Mesodermal cell (in vitro differentiated cells): ENCODE data around the gene PRH2. TPM values are rescaled to one million over a fixed set of nuclear protein-coding genes. Genes with fewer than 3 reads are reported as not detected.

ENCODE experiments used
- H3K27ac ChIP-seq: 2 replicates; pipeline ENCODE4 v1.7.0; 2013; ENCODE audit warnings: mild to moderate bottlenecking, low read depth, low read length, moderate library complexity; ENCODE audit not compliant: severe bottlenecking
- H3K36me3 ChIP-seq: 2 replicates; pipeline ENCODE4 v1.7.1; 2013; ENCODE audit warnings: mild to moderate bottlenecking, low read length, moderate library complexity; ENCODE audit not compliant: control insufficient read depth, insufficient read depth
- H3K4me1 ChIP-seq: one replicate; pipeline ENCODE4 v1.7.1; 2013; ENCODE audit warnings: mild to moderate bottlenecking, low read length; ENCODE audit not compliant: insufficient read depth, control insufficient read depth, poor library complexity, severe bottlenecking
- H3K4me3 ChIP-seq: 2 replicates; pipeline ENCODE4 v1.7.0; 2013; ENCODE audit warnings: low read length, control low read depth, mild to moderate bottlenecking; ENCODE audit not compliant: insufficient read depth, poor library complexity, severe bottlenecking; ENCODE audit errors: extremely low read depth
- H3K9me3 ChIP-seq: 2 replicates; pipeline ENCODE4 v1.7.1; 2013; ENCODE audit warnings: mild to moderate bottlenecking, low read length, moderate library complexity; ENCODE audit not compliant: control insufficient read depth
- WGBS, 2 experiments: methylation state at CpG; one replicate each; pipeline ENCODE4 v1.1.5; 2013; ENCODE audit warnings: missing lambda C conversion rate in 2 of 2; ENCODE audit not compliant: insufficient coverage in 2 of 2; 5-methylcytosine and 5-hydroxymethylcytosine counted together
- polyA plus RNA-seq, 2 experiments: library from polyadenylated mRNA; stranded (reverse); fragments of 50-300 nt; gene quantifications; one replicate each; pipeline ENCODE4 v1.2.3, GENCODE V29; 2013

PRH2 gene
- not detected for polyA plus RNA-seq (2013, experiment 1 of 2)
- 0.81 TPM for polyA plus RNA-seq (2013, experiment 2 of 2)

DNA sequence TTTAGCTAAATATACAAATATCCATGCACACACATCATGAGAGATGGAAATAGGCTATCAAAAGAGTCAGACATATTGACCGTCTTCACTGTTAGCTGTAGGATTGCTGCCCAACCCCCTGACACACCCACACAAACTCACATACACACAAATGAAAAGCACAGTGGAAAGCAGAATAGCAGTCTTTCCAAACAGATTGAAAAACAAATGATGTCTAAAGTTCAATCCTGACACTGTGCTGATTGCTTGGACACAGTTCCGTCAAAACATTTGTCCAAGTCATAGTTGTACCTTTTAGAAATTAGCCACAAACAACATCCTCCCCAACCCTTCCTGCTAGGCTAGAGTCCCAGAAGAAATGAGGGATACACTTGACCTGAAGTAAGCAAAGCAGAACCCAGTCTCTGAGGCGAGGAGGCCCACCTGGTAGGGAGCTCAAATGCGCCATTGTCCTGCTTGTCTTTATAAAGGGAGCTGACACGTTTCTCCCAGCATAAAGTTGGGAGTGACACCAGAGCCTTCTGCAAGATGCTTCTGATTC, at the start of gene PRH2:
Gene PRH2, plus strand, starts transcription at position 491 of the 541 bp plus-strand sequence. Its CDS starts 38 bp downstream, at position 529.
- Histone ChIP-seq H3K4me1 (no peaks in the 10 kb centered on the region), H3K9me3 (no peaks in the 10 kb centered on the region), H3K27ac (no peak within 1 kb of the TSS), H3K4me3 (no peak within 1 kb of the TSS), H3K36me3 (peaks cover 3% of the 10 kb centered on the region)
- WGBS, 2 experiments, result 95 to 100% methylated on average over 2 to 5 of the region's 5 CpGs

DNA sequence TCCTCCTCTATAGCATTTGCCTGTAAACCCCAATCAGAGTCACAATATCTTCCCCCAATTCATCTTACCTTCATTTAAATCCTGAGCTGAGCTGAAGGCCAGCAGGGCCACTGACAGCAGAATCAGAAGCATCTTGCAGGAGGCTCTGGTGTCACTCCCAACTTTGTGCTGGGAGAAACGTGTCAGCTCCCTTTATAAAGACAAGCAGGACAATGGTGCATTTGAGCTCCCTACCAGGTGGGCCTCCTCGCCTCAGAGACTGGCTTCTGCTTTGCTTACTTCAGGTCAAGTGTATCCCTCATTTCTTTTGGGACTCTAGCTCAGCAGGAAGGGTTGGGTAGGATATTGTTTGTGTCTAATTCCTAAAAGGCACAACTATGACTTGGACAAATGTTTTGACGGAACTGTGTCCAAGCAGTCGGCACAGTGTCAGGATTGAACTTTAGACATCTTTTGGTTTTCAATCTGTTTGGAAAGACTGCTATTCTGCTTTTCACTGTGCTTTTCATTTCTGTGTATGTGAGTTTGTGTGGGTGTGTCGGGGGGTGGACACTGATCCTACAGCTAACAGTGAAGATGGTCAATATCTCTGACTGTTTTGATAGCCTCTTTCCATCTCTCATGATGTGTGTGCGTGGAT, 44.8 kb upstream of the PRH2 start, which contains the start of gene PRH1:
Gene PRH1, minus strand, starts transcription at position 170 of the 640 bp plus-strand sequence. Its CDS starts 38 bp downstream, at position 132.
- Histone ChIP-seq H3K4me1 (peaks cover 16% of the 10 kb centered on the region), H3K36me3 (no peaks in the 10 kb centered on the region), H3K9me3 (no peaks in the 10 kb centered on the region), H3K4me3 (no peak within 1 kb of the TSS), H3K27ac (no peak within 1 kb of the TSS)
- WGBS, 2 experiments, result 92 to 96% methylated on average over 2 to 4 of the region's 6 CpGs

DNA sequence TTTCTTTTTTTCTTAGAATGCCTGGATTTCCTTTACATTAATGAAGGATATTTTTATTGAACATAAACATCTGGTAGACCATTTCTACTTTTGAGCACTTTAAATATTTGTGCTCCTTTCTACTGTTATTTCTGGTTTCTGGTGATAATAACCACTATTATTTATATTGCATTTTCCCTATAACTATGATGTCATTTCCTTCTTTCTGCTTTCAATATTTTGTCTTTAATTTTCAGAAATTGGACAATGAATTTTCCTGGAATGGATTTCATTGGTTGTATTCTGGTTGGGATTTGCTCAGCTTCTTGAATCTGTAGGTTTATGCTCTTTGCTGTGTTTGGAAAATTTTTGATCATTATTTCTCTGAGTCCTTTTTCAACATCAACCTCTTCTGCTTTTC, 39.8 kb upstream of the PRH2 start:
- Histone ChIP-seq H3K27ac (no peak overlapping the region), H3K9me3 (no peaks in the 10 kb centered on the region), H3K4me1 (no peaks in the 10 kb centered on the region), H3K4me3 (no peak overlapping the region), H3K36me3 (no peaks in the 10 kb centered on the region)

DNA sequence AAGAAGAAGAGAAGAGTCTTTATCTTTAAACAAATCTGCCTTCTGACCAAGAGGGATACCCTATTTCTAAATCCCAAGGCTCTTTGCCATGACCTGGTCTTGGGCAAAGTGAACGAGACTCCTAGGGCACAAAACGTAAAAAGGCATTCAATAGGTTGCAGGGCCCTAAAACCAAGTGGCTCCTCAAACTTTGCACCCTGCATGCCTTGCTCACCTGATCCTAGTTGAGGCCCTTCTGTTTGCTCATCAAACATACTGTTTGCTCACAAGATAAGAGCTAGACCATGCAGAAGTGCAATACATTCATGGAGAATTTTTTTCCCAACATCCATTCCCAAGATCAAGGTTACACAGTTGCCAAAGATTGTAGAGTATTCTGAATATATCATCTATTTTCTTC, 37.1 kb upstream of the PRH2 start:
- no peaks in the 10 kb centered on the region for H3K9me3 ChIP-seq
- H3K36me3 ChIP-seq, result no peaks in the 10 kb centered on the region
- H3K27ac ChIP-seq, result no peak overlapping the region
- no peaks in the 10 kb centered on the region for H3K4me1 ChIP-seq
- no peak overlapping the region for H3K4me3 ChIP-seq
- 93 to 100% methylated on average over 2 of the region's 2 CpGs for WGBS, 2 experiments

DNA sequence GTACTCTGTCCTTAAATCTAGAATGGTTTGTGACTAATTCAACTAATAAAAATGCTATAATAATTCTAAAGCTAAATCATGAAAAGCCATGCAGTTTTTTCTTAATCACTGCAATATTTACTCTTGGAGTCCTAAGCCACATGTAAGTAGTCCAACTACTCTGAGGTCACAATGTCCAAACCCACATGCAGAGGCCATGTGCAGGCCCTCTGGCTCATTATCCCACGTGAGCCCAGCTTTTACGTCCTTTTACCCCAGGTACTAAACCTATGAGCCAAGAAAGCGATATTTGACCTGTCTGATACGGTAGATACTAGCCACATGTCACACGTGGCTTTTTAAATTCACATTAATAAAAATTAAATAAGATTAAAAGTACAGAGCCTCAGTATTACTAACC, 32.2 kb upstream of the PRH2 start:
- Histone ChIP-seq H3K36me3 (no peaks in the 10 kb centered on the region), H3K27ac (no peak overlapping the region), H3K9me3 (no peaks in the 10 kb centered on the region), H3K4me1 (no peaks in the 10 kb centered on the region), H3K4me3 (no peak overlapping the region)
- WGBS, 2 experiments, result 83 to 100% methylated on average over 1 to 2 of the region's 5 CpGs

DNA sequence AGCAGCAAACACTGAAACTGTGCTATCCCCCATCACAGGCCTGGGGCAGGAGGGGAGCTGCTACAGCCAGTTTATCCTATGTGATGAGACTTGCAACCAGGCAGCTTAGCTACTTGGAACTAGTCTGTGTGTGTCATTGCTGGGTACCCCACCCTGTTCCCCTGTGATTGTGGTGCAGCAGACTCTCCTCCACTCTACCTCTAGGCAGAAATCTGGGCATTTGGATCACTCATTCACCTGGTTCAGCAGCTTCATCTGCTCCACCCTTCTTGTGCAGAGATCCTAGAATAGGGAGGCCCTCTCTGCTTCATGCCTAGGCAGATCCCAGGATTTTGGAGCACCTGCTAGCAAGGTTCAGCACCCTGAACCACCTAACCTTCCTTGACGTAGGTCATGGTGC, 28.5 kb upstream of the PRH2 start:
- Histone ChIP-seq H3K36me3 (no peaks in the 10 kb centered on the region), H3K4me3 (no peak overlapping the region), H3K9me3 (peaks cover 19% of the 10 kb centered on the region), H3K4me1 (no peaks in the 10 kb centered on the region), H3K27ac (no peak overlapping the region)
- WGBS, 2 experiments, result 91 to 92% methylated on average over 1 of the region's 1 CpG

- Histone ChIP-seq H3K36me3 (no peaks in the 10 kb centered on the region), H3K4me1 (no peaks in the 10 kb centered on the region), H3K9me3 (peaks cover 19% of the 10 kb centered on the region), H3K4me3 (no peak overlapping the region), H3K27ac (no peak overlapping the region)
- 83% methylated on average over 1 of the region's 1 CpG; no CpG with 5 or more reads in 1 of the 2 experiments for WGBS, 2 experiments
Measured at GRCh38 chr12:10900972-10901371, 28.1 kb upstream of the PRH2 start.

DNA sequence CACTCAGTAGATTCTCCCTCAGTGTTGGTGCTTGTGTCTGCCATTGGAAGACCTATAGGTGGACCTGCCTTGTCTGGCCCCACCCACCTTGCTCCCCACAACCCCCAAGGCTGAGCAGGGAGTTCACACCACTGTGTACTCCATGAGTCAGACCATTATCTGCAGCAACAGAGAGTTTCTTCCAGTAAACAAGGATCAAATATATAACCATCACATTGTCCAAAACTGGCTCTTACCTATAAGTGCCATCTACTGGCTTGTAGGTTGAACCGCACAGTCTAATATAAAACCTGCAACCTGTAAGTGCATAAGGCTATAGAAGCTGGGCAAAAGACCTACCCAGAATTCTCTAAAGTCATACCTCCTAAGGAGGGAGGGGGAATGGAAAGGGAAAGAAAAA, 27.6 kb upstream of the PRH2 start:
- no CpG with 5 or more reads among the region's 1 CpG for WGBS, 2 experiments
- Histone ChIP-seq H3K27ac (no peak overlapping the region), H3K9me3 (peaks cover 19% of the 10 kb centered on the region), H3K36me3 (no peaks in the 10 kb centered on the region), H3K4me1 (no peaks in the 10 kb centered on the region), H3K4me3 (no peak overlapping the region)

- Histone ChIP-seq H3K4me1 (no peaks in the 10 kb centered on the region), H3K36me3 (no peaks in the 10 kb centered on the region), H3K27ac (no peak overlapping the region), H3K4me3 (no peak overlapping the region), H3K9me3 (peaks cover 19% of the 10 kb centered on the region)
- 92 to 100% methylated on average over 2 of the region's 4 CpGs for WGBS, 2 experiments
Measured at GRCh38 chr12:10904686-10905085, 24.4 kb upstream of the PRH2 start.

GRCh38 chr12:10909462-10909861, 19.6 kb upstream of the PRH2 start, which contains the start of gene TAS2R13:
Gene TAS2R13, minus strand, starts transcription at chr12:10909562. Its CDS starts 264 bp downstream, at chr12:10909298.
- Histone ChIP-seq H3K4me1 (no peaks in the 10 kb centered on the region), H3K27ac (no peak within 1 kb of the TSS), H3K36me3 (no peaks in the 10 kb centered on the region), H3K4me3 (no peak within 1 kb of the TSS), H3K9me3 (peaks cover 9% of the 10 kb centered on the region)
- no CpG with 5 or more reads among the region's 1 CpG for WGBS, 2 experiments

DNA sequence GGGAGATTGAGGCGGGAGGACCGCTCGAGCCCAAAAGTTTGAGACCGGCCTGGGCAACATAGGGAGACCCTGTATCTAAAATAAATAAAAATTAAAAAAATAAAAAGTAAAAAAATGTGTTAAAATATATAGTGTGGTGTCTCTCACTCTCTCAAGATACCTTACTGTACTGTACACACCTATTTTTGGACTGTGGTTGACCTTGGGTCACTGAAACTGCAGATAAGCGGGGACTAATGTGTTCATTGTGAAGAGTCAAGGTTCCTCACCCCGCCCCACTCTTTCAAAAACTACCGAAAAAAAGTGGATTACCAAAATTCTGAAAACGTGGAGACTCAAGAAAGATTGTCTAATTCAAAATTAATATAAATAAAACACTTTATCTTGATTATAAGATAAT, 18.7 kb upstream of the PRH2 start:
- Histone ChIP-seq H3K27ac (no peak overlapping the region), H3K9me3 (peaks cover 1% of the 10 kb centered on the region), H3K4me3 (no peak overlapping the region), H3K36me3 (no peaks in the 10 kb centered on the region), H3K4me1 (no peaks in the 10 kb centered on the region)
- 0% methylated on average over 1 of the region's 8 CpGs; no CpG with 5 or more reads in 1 of the 2 experiments for WGBS, 2 experiments
